Measurements from ENCODE around the gene RNF182. TPM values are rescaled to one million over a fixed set of nuclear protein-coding genes. Genes with fewer than 3 reads are reported as not detected.
"Not testable (repeated sequence)": the region's sequence is repeated elsewhere in the genome, so short reads cannot be mapped to it uniquely, and the experiment has no call there.

The RNF182 gene
- total RNA-seq, 1 donor from 2014 or later: under 0.01 TPM

GRCh38 chr6:13947611-13948178 lies 22.9 kb downstream of the RNF182 start:
- Histone ChIP-seq H3K9ac (ENCODE audit: low read depth in 1 of 3, low read length in 3 of 3) (no peak overlapping the region), H3K27ac (ENCODE audit: low read depth, low read length) (no peak overlapping the region), H3K9me3 (ENCODE audit: control insufficient read depth in 3 of 3, low read length in 3 of 3) (no peaks in the 10 kb centered on the region), H3K36me3 (ENCODE audit: control insufficient read depth in 3 of 3, insufficient read depth in 3 of 3, low read length in 3 of 3) (no peaks in the 10 kb centered on the region), H3K4me1 (ENCODE audit: control insufficient read depth in 3 of 3, insufficient read depth in 3 of 3, low read length in 3 of 3) (no peaks in the 10 kb centered on the region), H3K27me3 (ENCODE audit: control insufficient read depth in 3 of 3, insufficient read depth in 3 of 3, low read length in 3 of 3) (no peaks in the 10 kb centered on the region), H3K4me3 (ENCODE audit: low read length in 3 of 3) (no peak overlapping the region)

- Histone ChIP-seq H3K4me1 (ENCODE audit: control insufficient read depth in 3 of 3, insufficient read depth in 3 of 3, low read length in 3 of 3) (no peaks in the 10 kb centered on the region), H3K4me3 (ENCODE audit: low read length in 3 of 3) (no peak overlapping the region), H3K27me3 (ENCODE audit: control insufficient read depth in 3 of 3, insufficient read depth in 3 of 3, low read length in 3 of 3) (no peaks in the 10 kb centered on the region), H3K36me3 (ENCODE audit: control insufficient read depth in 3 of 3, insufficient read depth in 3 of 3, low read length in 3 of 3) (no peaks in the 10 kb centered on the region), H3K27ac (ENCODE audit: low read depth, low read length) (no peak overlapping the region), H3K9me3 (ENCODE audit: control insufficient read depth in 3 of 3, low read length in 3 of 3) (no peaks in the 10 kb centered on the region), H3K9ac (ENCODE audit: low read depth in 1 of 3, low read length in 3 of 3) (no peak overlapping the region)
These were observed 27.3 kb downstream of the RNF182 start for GRCh38 chr6:13952101-13952500.

GRCh38 chr6:13953061-13953705 lies 28.4 kb downstream of the RNF182 start:
- Histone ChIP-seq H3K36me3 (ENCODE audit: control insufficient read depth in 3 of 3, insufficient read depth in 3 of 3, low read length in 3 of 3) (no peaks in the 10 kb centered on the region), H3K27me3 (ENCODE audit: control insufficient read depth in 3 of 3, insufficient read depth in 3 of 3, low read length in 3 of 3) (no peaks in the 10 kb centered on the region), H3K4me1 (ENCODE audit: control insufficient read depth in 3 of 3, insufficient read depth in 3 of 3, low read length in 3 of 3) (no peaks in the 10 kb centered on the region), H3K4me3 (ENCODE audit: low read length in 3 of 3) (no peak overlapping the region), H3K9me3 (ENCODE audit: control insufficient read depth in 3 of 3, low read length in 3 of 3) (no peaks in the 10 kb centered on the region), H3K9ac (ENCODE audit: low read depth in 1 of 3, low read length in 3 of 3) (no peak overlapping the region), H3K27ac (ENCODE audit: low read depth, low read length) (no peak overlapping the region)

- no peaks in the 10 kb centered on the region for H3K36me3 ChIP-seq (ENCODE audit: control insufficient read depth in 3 of 3, insufficient read depth in 3 of 3, low read length in 3 of 3)
- H3K9ac ChIP-seq (ENCODE audit: low read depth in 1 of 3, low read length in 3 of 3): no peak overlapping the region
- H3K27me3 ChIP-seq (ENCODE audit: control insufficient read depth in 3 of 3, insufficient read depth in 3 of 3, low read length in 3 of 3): peaks cover 0 to 6% (median 0%) of the 10 kb centered on the region in 3 donors
- no peaks in the 10 kb centered on the region for H3K9me3 ChIP-seq (ENCODE audit: control insufficient read depth in 3 of 3, low read length in 3 of 3)
- H3K4me1 ChIP-seq (ENCODE audit: control insufficient read depth in 3 of 3, insufficient read depth in 3 of 3, low read length in 3 of 3): no peaks in the 10 kb centered on the region
- H3K27ac ChIP-seq (ENCODE audit: low read depth, low read length): no peak overlapping the region
- H3K4me3 ChIP-seq (ENCODE audit: low read length in 3 of 3): no peak overlapping the region
These were observed 40.9 kb downstream of the RNF182 start for GRCh38 chr6:13965582-13966127.

GRCh38 chr6:13971303-13971702 lies 46.6 kb downstream of the RNF182 start:
- Histone ChIP-seq H3K4me3 (ENCODE audit: low read length in 3 of 3) (no peak overlapping the region), H3K9me3 (ENCODE audit: control insufficient read depth in 3 of 3, low read length in 3 of 3) (peaks cover 0 to 8% (median 2%) of the 10 kb centered on the region in 3 donors), H3K27me3 (ENCODE audit: control insufficient read depth in 3 of 3, insufficient read depth in 3 of 3, low read length in 3 of 3) (no peaks in the 10 kb centered on the region), H3K36me3 (ENCODE audit: control insufficient read depth in 3 of 3, insufficient read depth in 3 of 3, low read length in 3 of 3) (no peaks in the 10 kb centered on the region), H3K4me1 (ENCODE audit: control insufficient read depth in 3 of 3, insufficient read depth in 3 of 3, low read length in 3 of 3) (no peaks in the 10 kb centered on the region), H3K9ac (ENCODE audit: low read depth in 1 of 3, low read length in 3 of 3) (no peak overlapping the region), H3K27ac (ENCODE audit: low read depth, low read length) (no peak overlapping the region)

- not testable (repeated sequence) for H3K9me3 ChIP-seq (ENCODE audit: control insufficient read depth in 3 of 3, low read length in 3 of 3); H3K36me3 ChIP-seq (ENCODE audit: control insufficient read depth in 3 of 3, insufficient read depth in 3 of 3, low read length in 3 of 3); H3K9ac ChIP-seq (ENCODE audit: low read depth in 1 of 3, low read length in 3 of 3); H3K4me1 ChIP-seq (ENCODE audit: control insufficient read depth in 3 of 3, insufficient read depth in 3 of 3, low read length in 3 of 3); H3K27ac ChIP-seq (ENCODE audit: low read depth, low read length); H3K4me3 ChIP-seq (ENCODE audit: low read length in 3 of 3); H3K27me3 ChIP-seq (ENCODE audit: control insufficient read depth in 3 of 3, insufficient read depth in 3 of 3, low read length in 3 of 3)
These were observed 47.9 kb downstream of the RNF182 start for GRCh38 chr6:13972602-13973001.

GRCh38 chr6:13973422-13973821 lies 48.7 kb downstream of the RNF182 start:
- H3K9ac ChIP-seq (ENCODE audit: low read depth in 1 of 3, low read length in 3 of 3); H3K27ac ChIP-seq (ENCODE audit: low read depth, low read length); H3K9me3 ChIP-seq (ENCODE audit: control insufficient read depth in 3 of 3, low read length in 3 of 3); H3K27me3 ChIP-seq (ENCODE audit: control insufficient read depth in 3 of 3, insufficient read depth in 3 of 3, low read length in 3 of 3); H3K36me3 ChIP-seq (ENCODE audit: control insufficient read depth in 3 of 3, insufficient read depth in 3 of 3, low read length in 3 of 3); H3K4me3 ChIP-seq (ENCODE audit: low read length in 3 of 3); H3K4me1 ChIP-seq (ENCODE audit: control insufficient read depth in 3 of 3, insufficient read depth in 3 of 3, low read length in 3 of 3): not testable (repeated sequence)

GRCh38 chr6:13978102-13978640 lies 53.4 kb downstream of the RNF182 start:
- Histone ChIP-seq H3K9ac (ENCODE audit: low read depth in 1 of 3, low read length in 3 of 3) (no peak overlapping the region), H3K9me3 (ENCODE audit: control insufficient read depth in 3 of 3, low read length in 3 of 3) (no peaks in the 10 kb centered on the region), H3K4me3 (ENCODE audit: low read length in 3 of 3) (no peak overlapping the region), H3K27me3 (ENCODE audit: control insufficient read depth in 3 of 3, insufficient read depth in 3 of 3, low read length in 3 of 3) (peaks cover 0 to 2% (median 2%) of the 10 kb centered on the region in 3 donors), H3K27ac (ENCODE audit: low read depth, low read length) (no peak overlapping the region), H3K36me3 (ENCODE audit: control insufficient read depth in 3 of 3, insufficient read depth in 3 of 3, low read length in 3 of 3) (no peaks in the 10 kb centered on the region), H3K4me1 (ENCODE audit: control insufficient read depth in 3 of 3, insufficient read depth in 3 of 3, low read length in 3 of 3) (no peaks in the 10 kb centered on the region)

- H3K4me1 ChIP-seq (ENCODE audit: control insufficient read depth in 3 of 3, insufficient read depth in 3 of 3, low read length in 3 of 3): no peaks in the 10 kb centered on the region
- no peaks in the 10 kb centered on the region for H3K36me3 ChIP-seq (ENCODE audit: control insufficient read depth in 3 of 3, insufficient read depth in 3 of 3, low read length in 3 of 3)
- H3K27ac ChIP-seq (ENCODE audit: low read depth, low read length): no peak overlapping the region
- no peak overlapping the region for H3K4me3 ChIP-seq (ENCODE audit: low read length in 3 of 3)
- no peak overlapping the region for H3K9ac ChIP-seq (ENCODE audit: low read depth in 1 of 3, low read length in 3 of 3)
- peaks cover under 1 to 2% (median 2%) of the 10 kb centered on the region in 3 donors for H3K27me3 ChIP-seq (ENCODE audit: control insufficient read depth in 3 of 3, insufficient read depth in 3 of 3, low read length in 3 of 3)
- H3K9me3 ChIP-seq (ENCODE audit: control insufficient read depth in 3 of 3, low read length in 3 of 3): no peaks in the 10 kb centered on the region
These were observed 54.0 kb downstream of the RNF182 start for GRCh38 chr6:13978787-13979186.

Measured in skeletal muscle tissue (tissue), 4 donors.